HG02943 (cell line): ENCODE results near the gene CCDC40.

Experiments
- ATAC-seq: cut with Tn5 transposase; IDR thresholded peaks from one replicate; pipeline ENCODE4 v1.9.1; 2021; ENCODE audit warnings: mild to moderate bottlenecking, low read depth, moderate library complexity; ENCODE audit not compliant: unreplicated experiment

Gene CCDC40

GRCh38 chr17:79997011-79997660 lies 39.3 kb upstream of the CCDC40 start:
- no peak for ATAC-seq

- ATAC-seq: no peak
Measured at GRCh38 chr17:80000136-80000535, 36.3 kb upstream of the CCDC40 start.

GRCh38 chr17:80000981-80001775 lies 35.3 kb upstream of the CCDC40 start:
- no peak for ATAC-seq

- ATAC-seq: no peak
Measured at GRCh38 chr17:80002070-80002641, 34.3 kb upstream of the CCDC40 start.

- ATAC-seq: no peak
Measured at GRCh38 chr17:80002690-80003490, 33.6 kb upstream of the CCDC40 start.

- ATAC-seq: no peak
Measured at GRCh38 chr17:80003969-80004368, 32.5 kb upstream of the CCDC40 start.

- ATAC-seq: no peak
Measured at GRCh38 chr17:80005360-80006338, 30.8 kb upstream of the CCDC40 start.

- no peak for ATAC-seq
Measured at GRCh38 chr17:80006339-80006720, 30.1 kb upstream of the CCDC40 start.

- no peak for ATAC-seq
Measured at GRCh38 chr17:80006811-80007752, 29.4 kb upstream of the CCDC40 start.

- ATAC-seq: no peak
Measured at GRCh38 chr17:80007939-80008338, 28.5 kb upstream of the CCDC40 start.

- ATAC-seq: no peak
Measured at GRCh38 chr17:80008383-80008840, 28.0 kb upstream of the CCDC40 start.

- no peak for ATAC-seq
Measured at GRCh38 chr17:80008848-80009247, 27.6 kb upstream of the CCDC40 start.

- ATAC-seq: no peak
Measured at GRCh38 chr17:80009391-80010282, 26.8 kb upstream of the CCDC40 start.

- ATAC-seq: no peak
Measured at GRCh38 chr17:80010283-80010858, 26.1 kb upstream of the CCDC40 start.

- no peak for ATAC-seq
Measured at GRCh38 chr17:80011989-80012555, 24.4 kb upstream of the CCDC40 start.

GRCh38 chr17:80012765-80013741 lies 23.4 kb upstream of the CCDC40 start:
- no peak for ATAC-seq
